ENCODE results near the gene FAM168A.

DNA sequence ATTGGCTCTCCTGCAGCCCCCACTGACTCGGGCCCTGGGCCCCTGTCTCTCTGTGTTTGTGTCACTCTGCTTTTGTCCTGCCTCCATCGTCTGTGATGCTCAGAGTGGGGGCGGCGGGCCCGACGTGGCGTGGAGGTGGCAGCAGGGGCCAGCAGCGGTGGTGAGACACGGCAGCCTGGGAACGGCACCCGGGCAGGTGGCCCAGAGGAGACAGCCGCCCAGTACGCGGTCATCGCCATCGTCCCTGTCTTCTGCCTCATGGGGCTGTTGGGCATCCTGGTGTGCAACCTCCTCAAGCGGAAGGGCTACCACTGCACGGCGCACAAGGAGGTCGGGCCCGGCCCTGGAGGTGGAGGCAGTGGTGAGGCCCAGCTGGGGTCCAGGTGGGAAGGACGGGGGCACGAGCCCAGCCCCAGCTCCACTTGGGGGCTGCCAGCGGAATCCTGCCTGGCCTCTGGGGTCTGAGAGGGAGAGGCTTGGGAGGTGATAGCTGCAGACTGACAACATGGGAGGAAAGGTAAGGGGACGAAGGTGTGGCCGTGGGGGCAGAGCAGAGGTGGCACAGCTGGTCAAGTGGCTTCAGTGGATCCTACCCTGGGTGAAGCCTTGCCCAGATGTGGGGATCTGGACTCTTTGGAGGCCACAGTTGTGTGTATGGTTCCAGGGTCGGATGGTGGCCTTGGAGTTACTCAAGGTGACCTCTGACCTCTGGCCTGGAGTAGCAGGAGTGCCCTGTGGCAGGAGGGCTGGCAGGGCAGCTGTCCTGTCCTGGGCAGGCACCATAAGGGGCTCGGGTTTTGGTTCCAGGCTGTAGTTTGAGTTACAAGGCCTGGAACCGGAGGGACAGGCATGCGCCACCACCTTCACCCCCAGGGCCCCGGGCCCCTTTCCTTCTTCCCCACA, 205.6 kb downstream of the FAM168A start:
- no peak for TF ChIP-seq EZH2 (IDR thresholded peaks at IDR 0.05; ENCODE audit: low read length)
- TF ChIP-seq, protein P1, sequence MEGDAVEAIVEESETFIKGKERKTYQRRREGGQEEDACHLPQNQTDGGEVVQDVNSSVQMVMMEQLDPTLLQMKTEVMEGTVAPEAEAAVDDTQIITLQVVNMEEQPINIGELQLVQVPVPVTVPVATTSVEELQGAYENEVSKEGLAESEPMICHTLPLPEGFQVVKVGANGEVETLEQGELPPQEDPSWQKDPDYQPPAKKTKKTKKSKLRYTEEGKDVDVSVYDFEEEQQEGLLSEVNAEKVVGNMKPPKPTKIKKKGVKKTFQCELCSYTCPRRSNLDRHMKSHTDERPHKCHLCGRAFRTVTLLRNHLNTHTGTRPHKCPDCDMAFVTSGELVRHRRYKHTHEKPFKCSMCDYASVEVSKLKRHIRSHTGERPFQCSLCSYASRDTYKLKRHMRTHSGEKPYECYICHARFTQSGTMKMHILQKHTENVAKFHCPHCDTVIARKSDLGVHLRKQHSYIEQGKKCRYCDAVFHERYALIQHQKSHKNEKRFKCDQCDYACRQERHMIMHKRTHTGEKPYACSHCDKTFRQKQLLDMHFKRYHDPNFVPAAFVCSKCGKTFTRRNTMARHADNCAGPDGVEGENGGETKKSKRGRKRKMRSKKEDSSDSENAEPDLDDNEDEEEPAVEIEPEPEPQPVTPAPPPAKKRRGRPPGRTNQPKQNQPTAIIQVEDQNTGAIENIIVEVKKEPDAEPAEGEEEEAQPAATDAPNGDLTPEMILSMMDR (optimal IDR thresholded peaks at IDR 0.05 in 1 of 3, IDR thresholded peaks at IDR 0.05 in 1 of 3, conservative IDR thresholded peaks at IDR 0.05 in 1 of 3; ENCODE audit: extremely low read depth in 1 of 3, insufficient read depth in 2 of 3, low read length in 3 of 3), result no peak

Measured in keratinocyte (primary cell).